CD4-positive, alpha-beta T cell treated with Interleukin-1 beta for 1 hour (primary cell): ENCODE data around the gene PLEKHA5.
"Not testable (repeated sequence)": the region's sequence is repeated elsewhere in the genome, so short reads cannot be mapped to it uniquely, and the experiment has no call there.

Experiments used
- DNase-seq, 2 donors: peaks; one replicate each; pipeline ENCODE4 v3.0.0-alpha.2; 2020 to 2022

Gene PLEKHA5

DNA sequence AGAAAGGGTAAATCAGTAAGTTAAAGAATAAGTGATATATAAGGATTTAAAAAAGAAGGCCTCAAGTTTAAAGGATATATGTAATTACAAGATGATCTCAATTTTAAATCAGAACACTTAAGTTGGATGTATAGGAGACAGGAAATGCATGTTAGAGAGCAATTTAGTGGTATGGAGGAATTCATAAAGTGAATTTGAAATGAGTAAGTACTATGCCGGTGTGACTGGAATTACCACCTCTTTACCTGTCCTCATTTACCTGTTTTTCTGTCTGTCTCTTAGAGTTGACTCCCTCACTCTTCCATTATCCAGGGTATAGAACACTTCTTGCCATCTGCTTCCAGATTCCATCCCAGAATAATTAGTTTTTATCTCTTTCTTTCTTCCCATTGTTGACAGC lies 73.5 kb downstream of the PLEKHA5 start:
- no peak for DNase-seq

DNA sequence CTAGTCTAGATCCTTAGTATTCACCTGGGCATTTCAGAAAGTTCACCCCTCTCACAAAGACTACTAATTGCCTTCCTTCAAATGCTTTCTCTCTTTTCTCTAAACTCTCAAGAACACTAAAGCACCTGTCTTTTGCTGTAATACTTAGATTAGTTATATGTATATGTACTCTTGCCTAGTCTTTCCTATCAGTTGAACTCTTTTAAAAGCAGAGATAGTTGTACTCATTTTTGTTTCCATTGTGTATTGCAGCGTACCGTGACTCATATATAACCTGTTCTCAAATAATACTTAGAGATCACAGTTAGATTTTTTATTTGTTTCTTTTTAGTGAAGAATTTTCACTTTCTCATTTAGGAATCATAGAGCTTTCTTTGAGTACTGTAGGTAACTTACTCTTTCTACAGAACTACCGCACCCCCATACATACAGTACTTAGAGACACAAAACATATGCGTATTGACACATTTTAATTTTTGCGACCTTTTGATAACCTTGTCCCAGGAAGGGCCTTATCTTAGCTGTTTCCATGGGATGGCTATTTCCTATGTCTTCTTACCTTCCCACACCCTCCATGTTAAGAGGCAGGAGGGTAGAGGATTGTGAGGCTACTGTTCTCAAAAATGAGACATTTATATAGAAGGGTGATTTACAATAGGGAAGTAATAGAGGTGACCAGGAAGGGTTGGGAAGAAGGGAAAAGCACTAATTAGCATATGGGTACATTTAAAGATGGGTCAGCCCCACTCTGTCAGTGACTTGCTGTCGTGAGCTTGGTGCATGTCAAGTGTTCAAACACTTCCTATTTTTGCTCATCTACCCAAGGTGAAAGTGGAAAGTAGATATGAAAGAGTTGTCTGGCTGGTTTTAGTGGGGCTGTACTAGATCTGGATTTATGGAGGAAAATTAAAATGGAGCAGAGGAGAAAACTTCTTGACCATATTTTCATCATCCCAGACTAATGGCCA lies 74.3 kb downstream of the PLEKHA5 start:
- DNase-seq, result no peak

DNA sequence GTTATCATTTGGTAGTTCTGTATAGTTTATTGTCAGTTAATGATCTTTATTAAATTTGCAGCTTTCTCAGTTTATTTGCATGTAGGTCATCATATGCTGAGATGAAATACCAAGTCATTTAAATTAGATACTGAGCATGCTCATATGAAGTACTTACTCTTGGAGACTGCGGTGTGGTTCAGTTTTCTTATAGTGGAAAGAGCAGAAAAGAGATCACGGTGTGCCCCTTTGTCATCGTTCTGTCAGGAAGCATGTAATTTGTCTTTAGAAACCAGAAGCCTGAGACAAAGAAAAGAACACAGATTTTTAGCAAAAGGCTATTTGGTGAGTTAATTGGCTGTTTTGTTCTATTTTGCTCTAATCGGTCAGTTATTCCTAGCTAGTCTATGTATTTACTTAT lies 75.6 kb downstream of the PLEKHA5 start:
- DNase-seq, result no peak

DNA sequence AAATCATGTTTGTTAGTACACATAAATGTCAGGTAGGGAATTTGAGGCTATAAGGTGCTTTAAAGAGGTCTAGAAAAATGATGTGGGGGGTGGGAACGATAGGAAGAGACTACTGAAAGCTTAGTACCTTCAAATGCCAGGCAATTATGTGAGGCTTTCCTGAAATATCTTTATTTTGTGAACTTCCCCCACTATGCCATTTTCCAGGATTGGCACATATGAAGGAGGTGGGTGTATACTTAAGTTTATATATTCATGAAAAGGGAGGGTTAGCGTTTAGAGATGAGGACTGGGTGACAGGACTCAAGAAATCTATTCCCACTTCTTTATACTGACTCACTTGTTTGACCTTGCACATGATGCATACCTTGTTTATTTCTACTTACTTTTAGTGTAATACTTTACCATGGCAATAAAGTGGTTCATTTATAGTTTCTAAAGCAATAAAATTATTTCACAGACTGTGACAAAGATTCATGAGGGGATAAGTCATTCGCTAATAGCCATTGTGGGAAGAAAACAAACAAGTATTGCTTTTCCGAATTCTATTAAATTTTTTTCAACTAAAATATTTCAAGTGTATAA lies 77.1 kb downstream of the PLEKHA5 start:
- DNase-seq, result no peak

DNA sequence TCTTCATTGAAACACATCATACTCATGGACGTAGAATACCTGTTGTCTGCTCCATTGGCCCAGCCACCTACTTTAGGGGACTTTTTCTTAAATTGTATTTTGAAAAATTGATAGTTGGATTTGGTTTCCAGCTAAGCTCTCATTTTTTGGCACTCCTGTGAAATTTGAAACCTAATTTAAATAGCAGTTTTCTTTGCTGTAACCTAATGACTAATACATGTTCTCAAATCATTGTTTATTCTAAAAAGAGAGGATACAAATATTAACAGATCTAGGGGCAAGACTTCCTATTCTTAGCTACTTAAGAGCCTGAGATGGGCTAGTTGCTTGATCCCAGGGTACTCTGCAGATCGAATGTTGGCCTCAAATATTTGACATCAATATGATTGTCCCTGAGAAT lies 78.9 kb downstream of the PLEKHA5 start:
- no peak for DNase-seq

DNA sequence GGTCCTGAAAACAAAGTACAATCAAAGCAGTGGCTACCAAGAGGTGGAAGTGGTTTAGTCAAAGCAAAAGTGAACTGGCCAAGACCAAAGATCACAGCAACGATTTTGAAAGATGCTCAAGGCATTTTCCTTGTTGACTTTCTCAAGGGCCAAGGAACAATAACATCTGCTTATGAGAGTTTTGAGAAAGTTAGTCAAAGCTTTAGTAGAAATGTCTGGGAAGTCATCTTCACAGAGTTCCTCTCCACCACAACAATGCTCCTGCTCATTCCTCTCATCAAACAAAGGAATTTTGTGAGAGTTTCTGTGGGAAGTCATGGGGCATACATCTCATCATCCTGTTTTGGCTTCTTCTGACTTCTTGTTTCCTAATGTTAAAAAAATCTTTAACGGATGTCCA lies 80.1 kb downstream of the PLEKHA5 start:
- DNase-seq, result no peak

DNA sequence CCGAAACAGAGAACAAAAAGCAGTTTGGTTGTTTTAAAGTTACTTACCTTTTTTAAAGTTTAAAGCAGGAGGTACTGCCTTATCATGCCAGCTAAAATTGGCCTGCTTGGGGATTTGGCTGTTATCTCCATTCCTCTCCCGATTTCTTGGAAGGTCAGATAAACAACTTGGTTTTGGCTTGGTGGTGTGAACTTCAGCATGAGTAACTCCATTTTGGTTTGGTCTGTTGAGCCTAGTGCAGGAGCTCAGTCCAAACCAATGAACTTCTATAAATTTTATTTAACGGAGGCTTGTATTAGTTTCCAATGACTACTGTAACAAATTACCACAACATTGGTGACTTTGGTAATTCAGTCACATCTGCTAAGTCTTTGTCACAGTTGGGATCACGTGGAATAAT lies 82.3 kb downstream of the PLEKHA5 start:
- DNase-seq, result no peak

DNA sequence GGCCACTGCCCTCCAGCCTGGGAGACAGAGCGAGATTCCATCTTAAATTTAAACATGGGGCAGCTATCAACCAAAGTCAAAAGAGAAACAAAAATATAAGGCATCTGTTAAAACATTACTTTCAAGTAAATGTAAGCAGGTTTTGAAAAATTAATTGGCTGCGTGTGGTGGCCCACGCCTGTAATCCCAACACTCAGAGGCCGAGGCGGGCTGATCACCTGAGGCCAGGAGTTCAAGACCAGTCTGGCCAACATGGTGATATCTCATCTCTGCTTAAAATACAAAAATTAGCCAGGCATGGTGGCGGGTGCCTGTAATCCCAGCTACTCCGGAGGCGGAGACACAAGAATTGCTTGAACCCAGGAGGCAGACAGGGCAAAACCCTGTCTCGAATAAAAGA lies 82.7 kb downstream of the PLEKHA5 start:
- DNase-seq, result no peak

DNA sequence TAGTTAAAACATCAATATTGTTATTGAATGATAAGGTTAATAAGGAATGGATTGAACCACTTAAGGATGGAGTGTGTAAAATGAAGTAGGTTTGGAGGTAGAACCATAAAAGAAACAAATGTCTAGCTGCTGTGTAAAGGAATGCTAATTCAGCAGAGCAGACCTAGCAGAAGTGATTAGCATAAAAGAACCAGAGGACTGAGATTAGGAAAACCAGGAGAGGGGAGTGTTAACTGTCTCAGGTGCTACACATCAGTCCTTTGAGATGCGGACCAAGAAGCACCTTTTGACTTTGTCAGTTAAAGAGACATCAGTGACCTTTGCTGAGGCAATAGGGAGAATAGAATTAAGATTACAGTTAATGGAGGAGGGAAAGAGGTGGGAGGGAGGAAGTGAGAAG lies 84.5 kb downstream of the PLEKHA5 start:
- no peak for DNase-seq

DNA sequence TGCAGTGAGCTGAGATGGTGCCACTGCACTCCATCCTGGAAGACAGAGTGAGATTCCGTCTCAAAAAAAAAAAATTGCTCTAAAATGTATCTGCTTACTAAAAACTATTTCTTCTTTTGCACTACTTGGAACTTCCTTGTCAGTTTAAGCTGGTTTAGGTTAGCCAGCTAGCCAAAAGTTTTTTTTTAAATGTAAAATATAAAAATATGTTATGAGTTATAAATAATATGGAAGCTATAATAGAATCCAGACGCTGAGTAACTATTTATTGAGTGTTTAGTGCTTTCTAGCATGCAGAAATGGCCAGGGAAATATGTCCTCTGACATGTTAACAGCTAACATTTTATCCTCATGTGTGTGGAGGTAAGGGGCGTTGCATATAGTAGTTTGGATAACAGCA lies 85.6 kb downstream of the PLEKHA5 start:
- DNase-seq, result no peak

DNA sequence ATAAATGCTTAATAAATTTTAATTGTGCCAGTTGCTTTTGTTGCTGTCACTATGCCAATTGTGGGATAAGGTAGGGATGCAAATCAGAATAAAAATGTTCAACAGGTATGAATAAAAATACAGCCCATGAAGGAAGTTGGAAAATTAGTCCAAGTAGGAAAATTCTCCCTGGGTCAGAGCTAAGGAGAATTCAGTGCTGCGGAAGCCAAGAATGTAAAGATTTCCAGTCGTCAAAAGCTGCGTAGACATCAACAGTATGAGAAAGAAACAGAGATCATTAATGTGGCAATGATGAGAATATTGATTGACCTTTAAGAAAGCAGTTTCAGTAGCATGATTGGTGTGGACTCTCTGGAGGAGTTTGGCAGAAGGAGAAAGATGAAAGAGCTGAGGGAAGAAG lies 87.9 kb downstream of the PLEKHA5 start:
- DNase-seq, result no peak

DNA sequence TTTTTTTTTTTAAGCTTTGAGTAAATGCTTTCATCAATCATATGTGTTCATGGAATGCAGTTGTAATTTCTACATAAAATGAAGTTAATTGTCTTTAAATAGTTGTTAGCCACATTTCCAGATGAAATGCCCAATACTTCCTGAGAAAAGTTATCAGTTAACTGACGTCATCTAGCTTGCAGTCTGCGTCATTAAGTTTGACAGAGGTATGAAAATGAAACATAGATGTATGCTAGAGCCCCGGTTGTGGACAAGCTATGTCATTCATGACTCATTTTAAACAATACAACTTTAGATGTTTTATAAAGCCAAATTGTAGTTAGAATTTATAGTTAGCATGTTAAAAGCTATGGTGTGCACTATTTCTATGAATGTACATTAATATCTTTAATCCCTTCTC lies 90.7 kb downstream of the PLEKHA5 start:
- no peak for DNase-seq

DNA sequence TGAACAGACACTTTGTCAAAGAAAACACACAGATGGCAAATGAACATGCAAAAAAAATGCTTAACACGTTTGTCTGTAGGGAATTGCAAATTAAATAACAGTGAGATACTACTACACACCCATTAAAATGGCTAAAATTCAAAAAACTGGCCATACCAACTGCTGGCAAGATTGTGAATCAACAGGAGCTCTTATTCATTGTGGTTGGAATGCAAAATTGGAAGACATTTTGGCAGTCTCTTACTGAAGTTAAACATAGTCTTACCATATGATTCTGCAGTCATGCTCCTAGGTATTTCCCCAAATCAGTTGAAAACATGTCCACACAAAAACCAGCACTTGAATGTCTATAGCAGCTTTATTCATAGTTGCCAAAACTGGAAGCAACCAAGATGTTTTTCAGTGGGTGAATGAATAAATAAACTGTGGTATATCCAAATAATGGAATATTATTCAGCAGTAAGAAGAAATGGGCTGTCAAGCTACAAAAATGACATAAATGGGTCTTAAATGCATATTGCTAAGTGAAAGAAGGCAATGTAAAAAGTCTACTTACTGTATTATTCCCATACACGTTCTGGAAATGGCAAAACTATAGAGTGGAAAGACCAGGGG lies 91.4 kb downstream of the PLEKHA5 start:
- no peak for DNase-seq

DNA sequence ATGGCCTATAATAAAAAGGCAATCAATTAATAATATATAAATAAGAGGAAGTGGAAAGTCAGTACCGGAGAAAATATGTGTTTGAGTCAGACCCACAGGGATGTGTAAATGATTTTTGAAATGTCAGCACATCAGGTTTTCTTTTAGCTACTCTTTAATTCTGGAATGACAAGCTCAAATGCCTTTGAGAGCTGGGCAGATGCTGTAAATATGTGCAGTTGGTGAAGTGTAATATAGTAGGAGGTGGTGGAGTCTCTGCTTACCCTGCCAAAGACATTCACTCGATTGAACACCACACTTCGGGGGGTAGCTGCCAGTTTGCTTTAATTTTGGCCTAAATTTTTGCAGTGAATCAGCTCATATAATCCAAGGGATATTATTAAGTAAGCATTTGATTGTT lies 93.0 kb downstream of the PLEKHA5 start:
- DNase-seq, result no peak

DNA sequence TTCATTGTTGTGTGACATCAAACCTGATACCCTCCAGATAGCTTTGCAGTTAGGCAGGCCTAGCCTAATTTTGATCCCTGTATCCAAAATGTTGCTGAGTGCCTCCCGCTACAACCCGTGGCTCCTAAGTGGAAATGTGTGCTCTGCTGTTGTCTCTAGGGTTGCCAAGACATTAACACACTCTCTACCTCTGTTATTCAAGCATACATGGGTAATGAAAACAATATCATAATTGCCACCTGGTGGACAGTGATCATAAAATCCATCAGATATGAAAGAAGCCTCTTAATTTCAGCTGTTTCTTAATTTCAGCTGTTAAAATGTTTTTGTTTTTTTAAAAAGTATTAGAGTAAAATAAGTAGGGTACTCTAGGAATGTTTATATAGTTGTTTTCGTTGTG lies 93.5 kb downstream of the PLEKHA5 start:
- no peak for DNase-seq

DNA sequence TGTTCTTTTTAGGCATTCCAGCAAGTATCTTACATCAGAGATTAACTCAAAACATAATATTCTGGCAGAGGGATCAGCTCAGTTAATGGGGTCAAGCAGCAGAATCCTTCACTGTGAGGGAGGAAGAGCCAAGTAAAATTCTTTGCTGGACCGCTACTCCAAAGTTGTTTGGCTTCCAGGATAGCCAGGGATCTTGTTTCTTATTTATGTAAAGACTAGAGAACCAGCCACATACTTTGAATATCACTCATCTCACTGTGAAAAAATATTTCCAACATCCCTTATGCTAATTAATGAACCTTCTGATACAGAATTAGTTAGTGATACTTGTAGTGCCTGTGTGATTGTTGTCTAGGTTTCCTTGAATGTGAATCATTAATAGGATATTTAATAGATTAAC lies 94.2 kb downstream of the PLEKHA5 start:
- no peak for DNase-seq

DNA sequence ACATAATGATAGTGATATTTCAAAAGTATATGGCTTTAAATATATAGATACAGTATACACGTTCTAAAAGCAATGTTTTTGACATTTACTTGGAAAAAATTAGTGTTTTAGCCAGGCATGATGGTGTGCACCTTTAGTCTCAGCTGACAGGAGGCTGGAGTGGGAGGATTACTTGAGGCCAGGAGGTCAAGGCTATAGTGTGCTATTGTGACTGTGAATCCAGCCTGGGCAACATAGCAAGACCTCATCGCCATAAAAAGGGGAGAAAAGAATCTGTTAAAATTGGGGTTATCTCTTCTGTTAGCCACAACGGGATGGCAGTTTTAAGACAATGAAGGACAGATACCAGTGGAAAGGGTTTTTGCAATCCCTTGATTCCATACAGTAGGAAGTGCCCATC lies 95.2 kb downstream of the PLEKHA5 start:
- no peak for DNase-seq

DNA sequence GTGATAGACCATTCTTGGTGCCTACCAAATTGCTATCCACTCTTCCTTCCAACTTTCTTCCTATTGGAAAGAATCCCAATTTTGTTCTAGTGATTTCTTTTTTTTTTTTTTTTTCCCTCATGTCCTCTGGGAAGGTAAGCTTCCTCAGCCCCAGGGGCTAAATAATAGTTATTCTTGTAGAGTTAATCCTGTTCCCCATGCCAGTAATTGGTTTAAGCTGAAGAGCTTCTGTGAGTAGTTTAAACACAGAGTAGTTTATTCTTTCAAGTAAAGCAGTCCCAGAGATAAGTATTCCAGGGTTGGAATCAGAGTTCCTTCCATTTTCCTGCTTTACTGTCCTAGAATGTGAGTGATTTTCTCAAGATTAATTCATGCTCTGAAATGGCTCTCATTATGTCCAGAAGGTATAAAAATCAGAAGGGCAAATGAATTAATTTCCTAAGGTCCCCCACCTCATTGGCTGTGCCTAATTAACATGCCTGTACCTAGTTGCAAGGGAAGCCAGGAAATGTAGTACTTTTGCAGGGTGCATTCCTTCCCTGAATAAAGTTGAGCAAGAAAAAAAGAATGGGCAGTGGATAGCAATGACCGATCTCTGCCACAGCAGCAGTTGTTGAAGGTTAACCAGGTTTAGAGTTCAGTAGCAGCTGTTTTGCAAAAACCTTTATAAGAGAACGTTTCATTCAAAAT lies 97.8 kb downstream of the PLEKHA5 start:
- no peak for DNase-seq

DNA sequence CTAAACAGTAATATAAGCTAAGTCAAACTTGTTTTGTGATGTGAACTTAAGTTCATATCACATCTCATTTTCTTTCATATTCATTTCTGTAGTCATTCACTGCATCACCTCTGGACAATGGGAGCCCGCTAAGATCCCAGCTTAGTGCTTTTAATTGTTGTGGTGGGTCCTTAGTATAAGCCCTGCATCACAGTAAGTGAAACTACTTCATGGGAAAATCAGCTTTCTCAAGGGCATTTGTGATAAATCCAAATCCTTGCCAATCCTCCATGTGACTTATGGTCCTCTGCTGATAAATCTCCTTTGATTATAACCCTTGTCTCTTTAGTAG lies 98.3 kb downstream of the PLEKHA5 start:
- DNase-seq, result no peak

DNA sequence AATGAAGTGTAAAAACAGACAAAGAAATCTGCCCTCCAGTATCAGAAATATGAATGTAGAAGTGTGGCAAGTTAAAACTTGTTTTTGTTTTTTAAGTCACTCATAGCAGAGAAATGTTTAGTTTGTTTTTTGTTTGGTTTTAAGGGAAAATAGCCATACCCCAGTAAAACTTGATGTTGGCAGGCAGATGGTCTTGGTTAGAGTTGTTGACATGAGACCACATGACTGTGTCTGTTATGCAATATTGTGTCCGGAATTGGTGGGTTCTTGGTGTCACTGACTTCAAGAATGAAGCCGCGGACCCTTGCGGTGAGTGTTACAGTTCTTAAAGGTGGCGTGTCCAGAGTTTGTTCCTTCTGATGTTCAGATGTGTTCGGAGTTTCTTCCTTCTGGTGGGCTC lies 99.5 kb downstream of the PLEKHA5 start:
- DNase-seq, result not testable (repeated sequence)

DNA sequence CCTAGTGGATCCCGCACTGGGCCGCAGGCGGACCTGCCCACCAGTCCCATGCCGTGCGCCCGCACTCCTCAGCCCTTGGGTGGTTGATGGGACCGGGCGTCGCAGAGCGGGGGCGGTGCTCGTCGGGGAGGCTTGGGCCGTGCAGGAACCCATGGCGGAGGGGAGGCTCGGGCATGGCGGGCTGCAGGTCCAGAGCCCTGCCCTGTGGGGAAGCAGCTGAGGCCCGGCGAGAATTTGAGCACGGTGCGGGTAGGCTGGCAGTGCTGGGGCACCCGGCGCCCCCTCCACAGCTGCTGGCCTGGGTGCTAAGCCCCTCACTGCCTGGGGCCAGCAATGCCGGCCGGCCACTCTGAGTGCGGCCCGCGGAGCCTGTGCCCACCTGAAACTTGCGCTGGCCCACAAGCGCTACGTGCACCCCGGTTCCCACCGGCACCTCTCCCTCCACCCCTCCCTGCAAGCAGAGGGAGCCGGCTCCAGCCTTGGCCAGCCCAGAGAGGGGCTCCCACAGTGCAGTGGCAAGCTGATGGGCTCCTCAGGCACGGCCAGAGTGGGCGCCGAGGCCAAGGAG lies 100.8 kb downstream of the PLEKHA5 start:
- no peak for DNase-seq

DNA sequence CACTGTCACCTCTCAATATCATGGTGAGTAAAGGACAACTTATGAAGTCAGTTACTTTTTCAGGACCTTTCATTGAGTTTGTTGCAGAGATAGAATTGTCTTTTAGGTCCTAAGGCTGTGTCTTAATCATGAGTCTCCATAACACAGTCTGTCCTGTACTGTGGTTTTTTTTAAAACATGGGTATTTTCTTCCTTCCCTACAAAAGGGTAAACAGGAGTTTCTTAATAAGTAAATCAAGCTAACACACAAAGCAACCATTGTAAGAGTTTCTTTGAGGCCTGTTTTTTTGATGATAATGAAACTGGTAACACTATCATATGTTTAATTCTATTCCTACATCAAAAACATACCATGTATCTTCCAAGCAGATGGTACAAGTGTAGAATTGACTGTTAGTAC lies 101.4 kb downstream of the PLEKHA5 start:
- no peak for DNase-seq

DNA sequence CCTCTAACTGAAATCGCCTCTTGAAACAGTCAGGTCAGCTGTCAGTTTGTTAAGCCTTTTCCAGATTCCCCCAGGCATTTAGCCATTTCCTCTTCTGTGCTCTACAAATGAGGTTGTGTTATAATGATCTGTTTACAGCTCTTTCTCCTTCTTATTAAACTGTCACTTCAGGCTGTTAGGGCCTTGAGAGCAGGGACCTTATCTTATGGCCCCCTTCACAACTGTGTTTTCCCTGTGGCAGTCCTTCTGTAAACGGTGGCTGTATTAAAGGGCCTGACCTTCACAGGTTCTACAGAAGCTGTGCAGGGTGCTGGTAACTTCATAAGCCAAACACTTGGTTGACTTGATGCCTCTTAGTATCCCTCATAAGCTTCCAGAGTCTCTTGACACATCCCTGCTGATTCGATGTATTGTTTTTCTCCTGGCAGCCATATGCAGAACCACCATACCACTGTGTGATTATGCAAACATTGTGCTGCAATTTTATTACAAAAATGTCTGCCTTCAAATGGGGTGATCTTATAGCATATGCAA lies 104.7 kb downstream of the PLEKHA5 start:
- DNase-seq, result no peak
